ENCODE results near the gene TMEM175.
"Not testable (repeated sequence)": the region's sequence is repeated elsewhere in the genome, so short reads cannot be mapped to it uniquely, and the experiment has no call there.

The TMEM175 gene

GRCh38 chr4:990746-991367 lies 58.6 kb downstream of the TMEM175 start:
- no peak for DNase-seq (ENCODE audit: low spot score)

DNA sequence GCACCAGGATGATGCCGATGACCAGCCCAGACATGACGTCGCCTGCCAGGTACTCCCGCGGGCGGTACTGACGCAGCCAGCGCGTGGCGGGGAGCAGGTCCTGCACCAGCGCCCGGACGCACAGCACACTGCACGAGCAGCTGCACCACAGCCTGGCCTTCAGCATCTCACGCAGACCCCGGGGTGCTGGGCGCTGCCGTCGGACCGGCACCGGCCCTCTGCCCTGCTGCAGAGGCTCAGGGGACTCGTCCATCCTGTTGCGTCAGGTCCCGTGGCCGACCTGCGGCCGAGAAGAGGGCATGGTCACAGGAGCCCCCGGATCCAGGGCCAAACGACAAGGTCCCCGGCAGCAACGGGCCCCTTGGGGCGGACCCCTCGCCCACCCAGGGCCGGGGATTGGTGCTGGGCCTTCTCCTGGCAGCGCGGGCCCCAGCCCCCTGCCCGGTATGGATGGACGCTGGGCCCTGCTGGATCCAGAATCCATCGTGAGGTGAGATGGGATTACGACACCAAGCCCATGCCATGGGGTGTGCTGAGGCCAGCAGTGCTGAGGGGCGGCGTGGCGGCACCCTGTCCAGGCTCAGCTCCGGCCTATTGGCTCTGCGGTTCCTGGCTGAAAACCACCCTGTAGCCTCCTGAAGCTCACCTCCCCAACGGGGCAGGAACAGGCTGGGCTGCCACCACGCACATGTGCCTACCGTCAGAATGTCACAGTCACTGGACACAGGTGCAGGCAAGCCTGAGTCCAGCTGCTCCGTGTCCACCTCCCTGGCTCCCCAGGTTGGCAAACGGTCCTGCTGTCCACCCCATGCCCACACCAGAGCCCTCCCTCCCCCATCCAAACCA lies 59.4 kb downstream of the TMEM175 start:
- no peak for DNase-seq (ENCODE audit: low spot score)

- DNase-seq (ENCODE audit: low spot score) = peak; percentile 96
Measured at GRCh38 chr4:992297-993110, 60.2 kb downstream of the TMEM175 start.

GRCh38 chr4:993111-994029 lies 61.1 kb downstream of the TMEM175 start, which contains the start of gene SLC26A1:
Gene SLC26A1 (minus strand): TSS chr4:993404. CDS start chr4:991703, 1,701 bp downstream.
- peak; percentile 88 for DNase-seq (ENCODE audit: low spot score)

DNA sequence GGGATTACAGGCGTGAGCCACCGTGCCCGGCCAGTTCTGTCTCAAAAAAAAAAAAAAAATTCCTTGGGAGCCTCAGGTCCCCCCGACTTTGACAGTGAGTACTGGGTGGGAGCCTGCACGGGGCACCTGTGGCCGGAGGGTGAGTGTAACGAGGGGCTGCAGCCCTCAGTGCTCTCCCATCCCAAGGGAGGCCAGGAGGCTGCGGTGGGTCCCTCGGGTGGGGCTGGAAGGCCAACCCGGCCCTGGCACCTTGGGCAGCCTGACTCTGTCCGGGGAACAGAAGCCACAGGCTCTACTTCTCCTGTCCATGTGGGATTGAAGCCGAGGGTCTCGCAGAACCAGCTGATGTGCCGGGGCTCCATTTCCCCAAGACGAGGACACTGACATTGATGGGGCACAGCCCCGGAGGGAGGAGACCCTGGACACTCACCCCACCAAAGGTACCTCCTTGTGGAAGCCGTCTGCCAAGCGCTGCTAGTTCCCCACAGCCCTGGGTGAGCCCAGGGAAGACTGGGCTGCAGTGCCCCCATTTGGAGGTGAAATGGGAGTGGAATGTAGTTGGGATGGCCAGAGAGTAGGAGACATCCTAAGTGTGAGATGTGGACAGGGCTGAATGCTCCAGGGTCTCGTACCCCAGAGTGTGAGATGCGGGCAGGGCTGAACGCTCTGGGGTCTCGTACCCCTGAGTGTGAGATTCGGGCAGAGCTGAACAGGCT lies 63.2 kb downstream of the TMEM175 start:
- no peak for DNase-seq (ENCODE audit: low spot score)

DNA sequence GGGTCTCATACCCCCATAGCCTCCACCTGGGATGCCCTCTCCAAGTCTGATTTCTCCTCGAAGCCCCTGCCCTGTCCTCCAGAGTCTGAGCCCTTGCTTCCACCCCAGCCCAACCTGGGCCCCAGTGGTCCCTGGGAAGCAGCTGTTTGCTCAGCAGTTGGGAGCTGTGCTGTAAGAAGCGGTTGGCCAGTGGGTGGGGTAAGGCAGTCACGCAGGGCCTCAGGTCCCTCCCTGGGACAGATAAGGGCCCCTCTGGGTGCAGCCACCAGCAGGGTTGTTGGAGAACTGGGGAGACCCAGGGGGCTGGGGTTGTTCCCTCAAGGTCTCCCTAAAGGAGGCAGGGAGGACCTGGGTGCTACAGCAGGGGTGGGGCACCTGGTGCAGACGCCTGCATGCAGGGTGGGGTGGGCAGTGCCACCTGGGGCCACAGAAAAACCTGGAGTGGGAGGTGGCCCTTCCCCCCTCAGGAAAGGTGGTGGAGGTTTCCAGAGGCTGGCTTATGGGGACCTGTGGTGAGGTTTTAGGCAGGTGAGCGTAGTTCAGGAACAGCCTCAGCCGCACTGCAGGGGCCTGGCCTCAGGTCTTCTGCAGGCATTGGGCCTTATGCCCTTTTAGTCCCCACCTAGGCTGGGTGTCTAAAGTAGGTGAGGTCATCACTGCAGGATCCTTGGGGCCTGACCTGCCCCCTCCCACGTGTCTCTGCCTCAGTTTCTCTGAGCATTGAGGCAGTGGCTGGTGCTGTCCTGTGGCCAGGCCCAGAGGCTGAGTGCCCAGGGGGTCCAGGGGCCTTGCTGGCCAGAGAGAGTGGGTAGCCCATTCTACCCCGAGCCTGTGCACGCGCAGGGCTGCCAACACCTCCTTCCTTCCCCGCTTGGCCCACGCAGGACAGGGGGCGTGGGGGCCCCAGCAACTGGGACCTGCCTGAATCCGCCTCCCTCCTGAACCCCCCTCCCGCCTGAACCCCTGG lies 64.1 kb downstream of the TMEM175 start:
- DNase-seq (ENCODE audit: low spot score) = no peak

- DNase-seq (ENCODE audit: low spot score) = no peak
Measured at GRCh38 chr4:996997-997374, 64.7 kb downstream of the TMEM175 start.

GRCh38 chr4:997375-998071 lies 65.3 kb downstream of the TMEM175 start:
- no peak for DNase-seq (ENCODE audit: low spot score)

DNA sequence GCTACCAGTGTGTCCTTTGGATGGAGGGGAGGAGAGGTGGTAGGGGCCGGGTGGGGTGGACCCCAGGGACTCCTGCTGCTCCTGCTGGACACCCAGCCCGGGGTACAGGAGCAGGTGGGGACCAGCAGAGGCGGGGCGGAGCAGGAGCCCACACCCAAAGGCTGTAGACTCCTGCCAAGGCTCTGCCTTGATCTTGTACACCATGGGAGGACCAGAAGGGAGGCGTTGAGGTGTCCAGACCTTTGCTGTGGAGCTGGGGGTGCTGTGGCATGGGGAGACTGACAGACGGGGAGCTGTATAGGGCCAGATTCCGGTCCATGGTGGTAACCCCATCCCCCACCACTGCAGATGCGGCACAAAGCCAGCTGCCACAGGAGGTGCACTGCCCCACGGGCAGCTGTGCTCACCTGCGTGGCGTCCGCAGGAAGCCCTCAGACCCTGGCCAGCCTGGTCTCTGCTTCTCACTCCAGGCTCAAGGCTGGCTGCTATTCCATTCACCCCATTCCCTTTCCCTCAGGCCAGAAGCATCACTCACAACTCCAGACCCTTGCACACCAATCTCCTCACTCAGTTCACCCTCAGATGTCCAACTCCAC lies 65.9 kb downstream of the TMEM175 start:
- no peak for DNase-seq (ENCODE audit: low spot score)

GRCh38 chr4:999240-999863 lies 67.1 kb downstream of the TMEM175 start:
- DNase-seq (ENCODE audit: low spot score) = not testable (repeated sequence)

DNA sequence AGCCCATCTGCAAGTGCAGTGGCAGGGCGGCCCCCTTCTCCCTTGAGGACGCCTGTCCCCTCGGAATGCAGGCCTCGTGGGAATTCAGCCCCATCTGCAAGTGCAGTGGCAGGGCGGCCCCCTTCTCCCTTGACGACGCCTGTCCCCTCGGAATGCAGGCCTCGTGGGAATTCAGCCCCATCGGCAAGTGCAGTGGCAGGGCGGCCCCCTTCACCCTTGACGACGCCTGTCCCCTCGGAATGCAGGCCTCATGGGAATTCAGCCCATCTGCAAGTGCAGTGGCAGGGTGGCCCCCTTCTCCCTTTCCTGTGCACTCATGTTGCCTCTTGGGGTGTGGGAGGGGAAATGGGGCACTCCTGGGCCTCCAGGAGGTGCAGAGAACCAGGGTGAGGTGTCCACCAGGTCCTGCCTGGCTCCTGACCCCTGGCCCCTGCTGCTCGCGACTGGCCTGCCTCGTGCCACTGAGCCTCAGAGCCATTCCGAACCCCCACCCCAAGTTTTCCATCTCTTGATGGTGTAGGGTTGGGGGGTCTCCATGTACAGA lies 67.7 kb downstream of the TMEM175 start:
- DNase-seq (ENCODE audit: low spot score) = no peak

GRCh38 chr4:1000686-1001260 lies 68.5 kb downstream of the TMEM175 start:
- no peak for DNase-seq (ENCODE audit: low spot score)

- no peak for DNase-seq (ENCODE audit: low spot score)
Measured at GRCh38 chr4:1001561-1002130, 69.4 kb downstream of the TMEM175 start.

- no peak for DNase-seq (ENCODE audit: low spot score)
Measured at GRCh38 chr4:1002131-1002630, 69.9 kb downstream of the TMEM175 start.

DNA sequence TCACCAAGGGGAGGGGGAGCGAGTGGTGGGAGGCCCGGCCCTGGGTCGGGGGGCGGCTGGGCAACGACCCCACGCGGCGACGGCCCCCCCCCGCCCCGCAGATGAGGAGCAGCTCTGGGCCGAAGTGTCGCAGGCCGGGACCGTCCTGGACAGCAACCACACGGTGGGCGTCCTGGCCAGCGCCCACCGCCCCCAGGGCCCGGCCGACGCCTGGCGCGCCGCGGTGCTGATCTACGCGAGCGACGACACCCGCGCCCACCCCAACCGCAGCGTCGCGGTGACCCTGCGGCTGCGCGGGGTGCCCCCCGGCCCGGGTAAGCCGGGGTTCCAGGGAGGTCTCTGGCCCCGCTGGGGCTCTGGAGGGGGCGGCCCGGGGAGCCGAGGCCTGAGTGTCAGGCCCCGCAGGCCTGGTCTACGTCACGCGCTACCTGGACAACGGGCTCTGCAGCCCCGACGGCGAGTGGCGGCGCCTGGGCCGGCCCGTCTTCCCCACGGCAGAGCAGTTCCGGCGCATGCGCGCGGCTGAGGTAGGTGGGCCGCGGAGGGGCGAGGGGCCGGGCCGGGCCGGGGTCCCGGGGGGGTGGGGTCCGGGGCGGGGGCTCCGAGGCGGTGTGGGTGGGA lies 70.5 kb downstream of the TMEM175 start:
- no peak for DNase-seq (ENCODE audit: low spot score)

DNA sequence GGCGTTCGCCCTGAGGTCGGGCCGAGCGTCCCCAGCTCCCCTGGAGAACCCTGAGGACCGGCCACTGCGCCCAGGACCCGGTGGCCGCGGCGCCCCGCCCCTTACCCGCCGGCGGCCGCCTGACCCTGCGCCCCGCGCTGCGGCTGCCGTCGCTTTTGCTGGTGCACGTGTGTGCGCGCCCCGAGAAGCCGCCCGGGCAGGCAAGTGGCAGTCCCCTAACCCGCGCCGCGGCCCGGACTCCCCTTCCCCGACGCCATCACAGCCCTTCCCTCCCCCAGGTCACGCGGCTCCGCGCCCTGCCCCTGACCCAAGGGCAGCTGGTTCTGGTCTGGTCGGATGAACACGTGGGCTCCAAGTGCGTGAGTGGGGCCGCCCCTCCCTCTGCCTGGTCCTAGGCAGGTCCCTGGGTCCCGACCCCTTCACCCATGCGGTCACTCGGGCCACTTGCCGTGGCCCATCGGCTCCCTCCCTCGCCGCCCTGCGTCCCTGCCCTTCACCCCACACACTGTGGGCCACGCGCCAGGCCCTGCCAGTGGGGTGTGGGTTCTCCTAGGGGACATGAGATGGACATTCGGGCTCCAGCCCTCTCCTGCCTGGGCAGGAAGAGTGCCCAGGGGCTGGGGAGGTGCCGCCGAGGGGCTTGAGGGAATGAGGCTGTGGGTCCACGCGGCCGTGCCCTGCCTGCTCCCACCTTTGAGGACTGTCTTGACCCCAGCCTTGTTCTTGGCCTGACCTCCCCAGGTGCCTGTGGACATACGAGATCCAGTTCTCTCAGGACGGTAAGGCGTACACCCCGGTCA lies 71.2 kb downstream of the TMEM175 start:
- DNase-seq (ENCODE audit: low spot score) = no peak

Data from kidney tubule cell (primary cell).